Keratinocyte (primary cell): ENCODE measurements around the gene EPHA3. TPM values are rescaled to one million over a fixed set of nuclear protein-coding genes. Genes with fewer than 3 reads are reported as not detected.

Experiments
- DNase-seq: peaks from one replicate; pipeline ENCODE4 v3.0.0-alpha.2; 2011; ENCODE audit warnings: low read depth, missing footprints, low spot score
- FAIRE-seq: peaks from 2 replicates; lab custom pipeline; 2011; peaks lifted over from hg19 to GRCh38; lab: Jason Lieb, UNC
- H2AFZ ChIP-seq: 2 replicates; pipeline ENCODE4 v1.6.0; 2012; ENCODE audit warnings: low read length, control low read depth, inconsistent platforms; ENCODE audit not compliant: control insufficient read depth
- H3K27ac ChIP-seq: 2 replicates; pipeline ENCODE4 v1.5.1; 2011; ENCODE audit warnings: low read length; ENCODE audit not compliant: control insufficient read depth, insufficient read depth
- H3K27me3 ChIP-seq: 3 replicates; pipeline ENCODE4 v1.6.0; 2011; ENCODE audit warnings: low read length; ENCODE audit not compliant: control insufficient read depth, insufficient read depth; ENCODE audit errors: extremely low read depth
- H3K36me3 ChIP-seq, 2 experiments: 2 replicates in 1 of 2; 3 replicates in 1 of 2; pipeline ENCODE4 v1.5.1; 2011; ENCODE audit warnings: low read length in 2 of 2, mild to moderate bottlenecking in 1 of 2; ENCODE audit not compliant: control insufficient read depth in 2 of 2, insufficient read depth in 2 of 2; ENCODE audit errors: extremely low read depth in 1 of 2
- H3K4me1 ChIP-seq: 3 replicates; pipeline ENCODE4 v1.5.1; 2011; ENCODE audit warnings: low read length; ENCODE audit not compliant: control insufficient read depth, insufficient read depth; ENCODE audit errors: extremely low read depth
- H3K4me2 ChIP-seq: 3 replicates; pipeline ENCODE4 v1.6.0; 2011; ENCODE audit warnings: low read depth, low read length; ENCODE audit not compliant: control insufficient read depth, insufficient read depth; ENCODE audit errors: extremely low read depth
- H3K4me3 ChIP-seq, 3 experiments: fragments of 200-600 bp in 1 of 3; sonication (generic) in 1 of 3; 2 replicates in 2 of 3; 3 replicates in 1 of 3; pipeline ENCODE4 v1.5.1; 2011 to 2016; ENCODE audit warnings: low read length in 3 of 3, mild to moderate bottlenecking in 3 of 3, control low read depth in 2 of 3, inconsistent platforms in 1 of 3, low read depth in 1 of 3, mixed read lengths in 1 of 3, mixed run types in 1 of 3, moderate library complexity in 1 of 3; ENCODE audit not compliant: control insufficient read depth in 2 of 3, insufficient read depth in 2 of 3; ENCODE audit errors: extremely low read depth in 1 of 3
- H3K79me2 ChIP-seq: 2 replicates; pipeline ENCODE4 v1.6.0; 2012; ENCODE audit warnings: low read length; ENCODE audit not compliant: control insufficient read depth, insufficient read depth
- H3K9ac ChIP-seq: 3 replicates; pipeline ENCODE4 v1.6.0; 2011; ENCODE audit warnings: low read length; ENCODE audit not compliant: control insufficient read depth, insufficient read depth; ENCODE audit errors: extremely low read depth
- H3K9me1 ChIP-seq: 3 replicates; pipeline ENCODE4 v1.6.0; 2011; ENCODE audit warnings: low read length; ENCODE audit not compliant: control insufficient read depth, insufficient read depth; ENCODE audit errors: extremely low read depth
- H3K9me3 ChIP-seq: 2 replicates; pipeline ENCODE4 v1.5.1; 2012; ENCODE audit warnings: low read depth, low read length; ENCODE audit not compliant: control insufficient read depth
- H4K20me1 ChIP-seq: 3 replicates; pipeline ENCODE4 v1.6.0; 2011; ENCODE audit warnings: low read length; ENCODE audit not compliant: control insufficient read depth, insufficient read depth; ENCODE audit errors: extremely low read depth
- EZH2 ChIP-seq: IDR thresholded peaks from one replicate; pipeline ENCODE4 v1.6.1; 2012; ENCODE audit warnings: inconsistent platforms, mild to moderate bottlenecking, low read length, moderate library complexity
- dilution Hi-C: fragments of 300-500 bp; cut with MboI; formaldehyde crosslinking; loops from one replicate; pipeline ENCODE4 v1.7.0; 2020; ENCODE audit warnings: low sequenced_read_pairs; ENCODE audit not compliant: extremely low pct_ligation_motif_present
- polyA plus RNA-seq, 5 experiments: library from polyadenylated mRNA; depleted of rRNA in 3 of 5; stranded (reverse) in 3 of 5; stranded (forward) in 1 of 5; unstranded in 1 of 5; fragments of >200 nt; gene quantifications; 1 replicate in 1 of 5; 2 replicates in 3 of 5; 3 replicates in 1 of 5; pipeline versions ENCODE4 v1.2.1 to v1.2.3, GENCODE V29; 2011 to 2012; ENCODE audit warnings: missing spikeins in 2 of 5, low read depth in 1 of 5, low replicate concordance in 1 of 5
- TF ChIP-seq, protein P1 (sequence below), 3 experiments: IDR thresholded peaks in 1 of 3; conservative IDR thresholded peaks in 1 of 3; optimal IDR thresholded peaks in 1 of 3; 2 replicates in 2 of 3; 3 replicates in 1 of 3; pipeline versions ENCODE3 to v1.5.1; 2011; ENCODE audit warnings: low read length in 3 of 3, mild to moderate bottlenecking in 3 of 3, moderate library complexity in 2 of 3, control low read depth in 1 of 3, inconsistent platforms in 1 of 3; ENCODE audit not compliant: insufficient read depth in 2 of 3; ENCODE audit errors: extremely low read depth in 1 of 3

Gene EPHA3
- polyA plus RNA-seq, 1 donor (not counting 4 experiments of a cell fraction or from before 2014, with no cell fraction given), result 0.13 TPM

DNA sequence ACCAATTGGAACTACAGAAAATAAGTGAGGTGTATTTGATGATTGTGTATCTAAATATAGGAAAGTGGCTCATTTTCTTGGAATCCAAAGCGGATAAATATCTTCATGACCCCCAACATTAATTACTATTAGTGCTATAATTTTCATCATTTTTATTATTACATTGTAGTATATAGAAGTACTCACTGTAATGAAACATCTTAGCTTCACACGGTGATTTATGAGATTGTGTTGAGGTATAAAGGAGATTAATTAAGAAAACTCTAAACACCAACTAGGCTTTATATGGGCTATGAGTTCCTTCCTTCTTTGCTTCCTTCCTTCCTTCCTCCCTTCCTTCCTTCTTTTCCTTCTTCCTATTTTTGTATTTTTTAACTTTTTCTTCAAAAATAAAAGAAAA, 52.2 kb downstream of the EPHA3 start:
- Histone ChIP-seq H3K9ac (no peak overlapping the region), H3K27me3 (no peaks in the 10 kb centered on the region), H3K4me1 (no peaks in the 10 kb centered on the region), H4K20me1 (no peaks in the 10 kb centered on the region), H3K79me2 (no peaks in the 10 kb centered on the region), H3K9me3 (no peaks in the 10 kb centered on the region), H3K9me1 (no peaks in the 10 kb centered on the region), H3K4me3 (no peak overlapping the region), H3K27ac (no peak overlapping the region), H2AFZ (no peak overlapping the region), H3K36me3 (no peaks in the 10 kb centered on the region), H3K4me2 (no peak overlapping the region)
- FAIRE-seq, result no peak
- no peak for DNase-seq
- TF ChIP-seq, protein P1, sequence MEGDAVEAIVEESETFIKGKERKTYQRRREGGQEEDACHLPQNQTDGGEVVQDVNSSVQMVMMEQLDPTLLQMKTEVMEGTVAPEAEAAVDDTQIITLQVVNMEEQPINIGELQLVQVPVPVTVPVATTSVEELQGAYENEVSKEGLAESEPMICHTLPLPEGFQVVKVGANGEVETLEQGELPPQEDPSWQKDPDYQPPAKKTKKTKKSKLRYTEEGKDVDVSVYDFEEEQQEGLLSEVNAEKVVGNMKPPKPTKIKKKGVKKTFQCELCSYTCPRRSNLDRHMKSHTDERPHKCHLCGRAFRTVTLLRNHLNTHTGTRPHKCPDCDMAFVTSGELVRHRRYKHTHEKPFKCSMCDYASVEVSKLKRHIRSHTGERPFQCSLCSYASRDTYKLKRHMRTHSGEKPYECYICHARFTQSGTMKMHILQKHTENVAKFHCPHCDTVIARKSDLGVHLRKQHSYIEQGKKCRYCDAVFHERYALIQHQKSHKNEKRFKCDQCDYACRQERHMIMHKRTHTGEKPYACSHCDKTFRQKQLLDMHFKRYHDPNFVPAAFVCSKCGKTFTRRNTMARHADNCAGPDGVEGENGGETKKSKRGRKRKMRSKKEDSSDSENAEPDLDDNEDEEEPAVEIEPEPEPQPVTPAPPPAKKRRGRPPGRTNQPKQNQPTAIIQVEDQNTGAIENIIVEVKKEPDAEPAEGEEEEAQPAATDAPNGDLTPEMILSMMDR (optimal IDR thresholded peaks at IDR 0.05 in 1 of 3, IDR thresholded peaks at IDR 0.05 in 1 of 3, conservative IDR thresholded peaks at IDR 0.05 in 1 of 3; ENCODE audit: extremely low read depth in 1 of 3, insufficient read depth in 2 of 3, low read length in 3 of 3), result no peak
- TF ChIP-seq EZH2, result no peak
- dilution Hi-C loops, result no loop called here

- Histone ChIP-seq H3K9ac (no peak overlapping the region), H2AFZ (no peak overlapping the region), H3K9me1 (no peaks in the 10 kb centered on the region), H3K4me1 (no peaks in the 10 kb centered on the region), H4K20me1 (no peaks in the 10 kb centered on the region), H3K27ac (no peak overlapping the region), H3K9me3 (no peaks in the 10 kb centered on the region), H3K36me3 (no peaks in the 10 kb centered on the region), H3K4me3 (no peak overlapping the region), H3K4me2 (no peak overlapping the region), H3K79me2 (no peaks in the 10 kb centered on the region), H3K27me3 (no peaks in the 10 kb centered on the region)
- DNase-seq (no peak), FAIRE-seq (no peak)
- TF ChIP-seq, protein P1 (optimal IDR thresholded peaks at IDR 0.05 in 1 of 3, IDR thresholded peaks at IDR 0.05 in 1 of 3, conservative IDR thresholded peaks at IDR 0.05 in 1 of 3; ENCODE audit: extremely low read depth in 1 of 3, insufficient read depth in 2 of 3, low read length in 3 of 3), result no peak
- no peak for TF ChIP-seq EZH2
- dilution Hi-C loops, result no loop called here
These were observed 57.4 kb downstream of the EPHA3 start for GRCh38 chr3:89164774-89165173.
